Stimulated activated CD8-positive, alpha-beta memory T cell treated with anti-CD3 and anti-CD28 coated beads, Interleukin-12 subunit alpha, Interleukin-12 subunit beta, amount 100 ng/mL, for 1 hour (primary cell): ENCODE measurements around the gene BAHD1.

ENCODE experiments used
- DNase-seq: peaks from one replicate; pipeline ENCODE4 v3.0.0-alpha.2; 2020; ENCODE audit warnings: low read depth

Gene BAHD1

DNA sequence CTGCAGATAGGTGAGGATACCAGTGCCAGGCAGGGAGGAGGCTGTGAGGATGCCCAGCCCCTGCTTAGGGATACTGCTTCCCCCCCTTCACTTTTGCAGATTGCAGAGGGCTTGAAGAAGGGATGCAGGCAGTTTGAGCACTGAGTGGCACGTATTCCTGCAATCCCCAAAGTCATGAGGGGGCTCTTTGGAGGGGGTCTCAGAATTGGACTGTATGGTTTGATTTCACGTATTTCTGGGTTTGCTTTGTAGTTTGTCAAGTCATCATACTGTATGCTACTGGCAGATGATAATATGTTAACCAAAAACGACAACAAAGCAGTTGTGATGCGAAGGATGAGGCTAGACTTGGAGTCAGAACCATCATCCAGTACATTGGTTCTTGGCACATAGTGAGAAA, 58.1 kb downstream of the BAHD1 start:
- no peak for DNase-seq

DNA sequence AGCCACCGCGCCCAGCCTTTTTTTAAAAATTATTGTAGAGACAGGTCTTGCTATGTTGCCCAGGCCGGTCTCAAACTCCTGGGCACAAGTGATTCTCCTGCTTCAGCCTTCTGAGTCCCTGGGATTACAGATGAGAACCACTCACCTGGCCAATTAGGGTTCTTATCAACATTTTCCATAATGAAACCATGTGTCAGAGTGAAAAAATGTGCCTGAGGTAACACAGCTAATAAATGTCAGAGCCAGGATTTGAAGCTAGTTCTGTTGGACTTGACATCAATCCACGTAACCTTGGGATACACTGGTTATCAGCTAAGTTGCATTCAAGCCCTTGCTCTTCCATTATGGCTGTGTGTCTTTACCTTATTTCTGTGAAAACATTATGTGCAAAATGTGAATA, 59.2 kb downstream of the BAHD1 start:
- no peak for DNase-seq

DNA sequence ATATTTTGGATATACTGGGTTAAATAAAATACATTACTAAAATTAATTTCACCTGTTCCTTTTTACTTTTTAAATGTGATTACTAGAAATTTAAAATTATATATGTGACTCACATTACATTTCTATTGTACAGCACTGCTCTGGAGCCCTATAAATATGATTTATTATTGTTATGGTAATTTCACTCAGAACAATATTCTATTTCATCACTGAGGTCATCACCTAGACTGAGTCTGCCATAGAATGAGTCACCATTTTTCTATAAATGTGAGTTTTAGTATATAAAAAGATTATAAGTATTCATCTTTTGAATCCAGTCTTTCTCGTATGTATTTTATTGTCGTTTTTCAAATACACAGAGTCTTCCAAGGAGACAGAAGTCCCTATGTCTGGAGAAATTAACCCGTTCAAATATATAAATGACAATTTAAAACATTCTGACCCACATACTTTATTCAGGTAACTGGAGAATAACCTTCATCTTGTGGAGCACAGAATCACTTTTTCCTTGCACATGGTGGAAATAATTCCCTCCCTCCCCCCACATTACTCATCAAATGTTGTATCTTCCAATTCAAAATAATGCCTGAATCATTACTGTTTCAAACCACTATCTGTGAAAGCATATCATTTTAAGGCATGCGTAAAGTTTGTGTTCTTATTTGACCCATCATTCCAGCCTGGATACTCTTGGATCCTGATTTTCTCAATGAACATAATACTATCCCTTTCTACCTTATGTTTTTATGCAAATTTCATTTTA, 60.0 kb downstream of the BAHD1 start:
- DNase-seq = no peak

DNA sequence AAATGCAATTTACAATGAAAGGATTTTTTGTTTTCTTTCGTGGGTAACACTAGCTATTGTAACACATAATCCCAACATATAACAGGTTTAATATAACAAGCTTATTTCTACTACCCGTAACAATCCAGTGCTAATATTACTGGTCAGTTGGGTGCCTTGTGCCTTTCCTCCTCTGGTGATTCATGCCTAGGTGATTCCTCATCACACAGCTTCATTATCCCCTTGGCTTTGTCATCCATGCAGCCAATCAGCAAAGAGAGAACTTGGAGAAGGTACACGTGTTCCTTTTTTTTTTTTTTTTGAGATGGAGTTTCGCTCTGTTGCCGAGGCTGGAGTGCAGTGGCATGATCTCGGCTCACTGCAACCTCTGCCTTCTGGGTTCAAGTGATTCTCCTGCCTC, 60.7 kb downstream of the BAHD1 start:
- DNase-seq = no peak

DNA sequence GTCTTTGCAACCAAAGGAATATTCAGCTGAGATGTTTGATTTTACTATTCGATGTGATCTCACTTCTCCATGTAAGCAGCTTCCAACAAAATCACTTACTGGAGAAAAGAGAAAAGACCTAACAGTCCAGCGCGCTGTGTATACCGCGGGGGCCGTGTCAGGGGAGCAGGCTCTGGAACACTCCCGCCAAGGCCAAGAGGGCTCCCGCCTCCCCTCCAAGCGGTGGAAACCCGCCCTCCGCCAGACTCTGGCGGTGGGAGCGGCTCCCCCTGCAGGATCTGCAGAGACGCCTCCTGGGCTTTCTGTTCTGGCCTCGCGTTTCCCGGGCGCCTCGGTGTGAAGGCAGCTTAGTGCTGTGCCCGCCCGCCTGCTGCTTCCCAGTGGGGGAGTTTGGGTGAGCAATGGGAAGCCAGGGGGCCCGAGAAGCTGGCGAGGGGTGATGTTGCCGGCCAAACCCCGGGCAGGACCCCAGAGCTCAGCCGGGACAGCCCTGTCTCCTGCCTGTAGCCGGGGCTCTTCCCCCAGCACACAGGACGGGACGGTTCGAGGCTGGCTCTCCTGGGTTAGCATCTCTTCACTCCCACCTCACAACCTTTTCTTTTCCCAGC, 66.3 kb downstream of the BAHD1 start:
- peak; percentile 50 for DNase-seq

DNA sequence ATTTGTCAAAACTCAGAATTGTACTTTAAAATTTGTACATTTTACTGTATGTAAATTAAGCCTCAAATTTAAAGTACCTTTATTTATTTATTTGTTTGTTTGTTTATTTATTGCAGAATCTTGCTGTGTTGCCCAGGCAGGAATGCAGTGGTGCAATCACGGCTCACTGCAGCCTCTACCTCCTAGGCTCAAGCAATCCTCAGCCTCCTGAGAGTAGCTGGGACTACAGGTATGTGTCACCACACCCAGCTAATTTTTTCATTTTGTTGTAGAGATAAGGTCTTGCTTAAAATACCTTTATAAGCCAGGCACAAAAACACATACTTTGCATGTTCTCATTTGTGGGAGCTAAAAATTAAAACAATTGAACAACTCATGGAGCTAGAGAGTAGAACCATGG, 67.5 kb downstream of the BAHD1 start:
- DNase-seq = no peak

DNA sequence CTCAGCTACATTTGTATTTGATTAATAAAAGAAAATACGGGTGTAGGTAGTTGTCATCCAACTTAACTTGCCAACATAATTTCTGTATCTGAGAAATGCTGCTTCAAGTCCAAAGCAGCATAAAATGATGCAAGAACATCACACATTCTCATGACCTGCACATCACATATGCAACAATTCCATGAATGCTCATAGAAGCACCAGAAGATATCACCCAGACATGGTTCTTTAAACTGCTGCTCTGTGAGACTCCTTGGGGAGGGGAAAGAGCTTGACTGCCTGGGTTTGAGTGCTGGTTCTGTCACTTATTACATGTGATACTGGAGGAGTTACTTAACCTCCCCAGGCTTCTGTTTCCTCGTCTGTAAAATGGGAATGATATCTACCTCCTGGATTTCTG, 69.4 kb downstream of the BAHD1 start:
- no peak for DNase-seq

DNA sequence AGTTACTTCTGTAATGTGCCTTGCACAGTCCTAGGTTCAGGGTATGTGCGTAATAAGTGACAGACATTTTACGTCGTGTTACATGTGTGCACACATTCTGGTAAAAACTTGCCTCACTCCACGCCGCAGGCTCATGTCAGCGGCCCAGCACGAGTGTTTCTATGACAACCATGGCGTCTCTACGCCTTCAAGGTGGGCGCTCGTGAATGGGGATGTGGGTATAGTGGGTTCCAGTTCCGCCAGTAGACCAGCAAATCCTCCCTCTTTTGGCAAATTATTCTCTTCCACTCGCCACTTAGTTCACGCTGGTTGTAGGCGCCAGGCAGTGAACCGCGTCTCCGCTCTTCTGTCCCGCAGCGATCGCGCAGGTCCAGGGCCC, 70.3 kb downstream of the BAHD1 start:
- no peak for DNase-seq

DNA sequence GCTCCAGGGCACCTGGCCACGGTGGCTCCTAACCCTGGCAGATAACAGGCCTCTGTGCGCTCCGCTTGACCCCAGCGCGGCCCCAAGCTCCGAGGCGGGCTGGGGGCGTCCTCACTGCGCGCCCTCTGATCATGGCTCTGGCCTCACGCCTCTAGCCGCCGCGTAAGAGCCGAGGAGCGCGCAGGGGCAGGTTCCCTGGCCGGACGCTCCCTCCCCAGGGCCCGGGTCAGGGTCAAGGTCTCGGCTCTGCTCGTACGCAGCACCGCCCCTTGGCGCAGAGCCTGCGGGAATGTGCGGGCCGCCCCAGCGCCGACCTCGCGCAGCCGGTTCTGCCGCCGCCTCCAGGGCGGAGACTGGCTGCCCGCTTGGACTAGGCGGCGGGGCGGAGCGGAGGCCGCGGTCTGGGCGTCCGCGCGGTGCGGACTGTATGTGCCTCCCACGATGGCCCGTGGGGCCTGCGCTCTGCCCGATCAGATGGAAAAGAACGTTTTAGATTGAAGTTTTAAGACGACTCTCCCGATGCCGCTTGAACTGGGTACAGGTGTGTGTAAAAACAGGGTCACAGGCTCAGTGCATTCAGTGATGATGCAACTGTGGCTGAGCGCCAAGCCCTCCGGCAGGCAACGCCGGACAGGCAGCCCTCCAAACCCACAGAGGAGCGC, 70.8 kb downstream of the BAHD1 start:
- no peak for DNase-seq

DNA sequence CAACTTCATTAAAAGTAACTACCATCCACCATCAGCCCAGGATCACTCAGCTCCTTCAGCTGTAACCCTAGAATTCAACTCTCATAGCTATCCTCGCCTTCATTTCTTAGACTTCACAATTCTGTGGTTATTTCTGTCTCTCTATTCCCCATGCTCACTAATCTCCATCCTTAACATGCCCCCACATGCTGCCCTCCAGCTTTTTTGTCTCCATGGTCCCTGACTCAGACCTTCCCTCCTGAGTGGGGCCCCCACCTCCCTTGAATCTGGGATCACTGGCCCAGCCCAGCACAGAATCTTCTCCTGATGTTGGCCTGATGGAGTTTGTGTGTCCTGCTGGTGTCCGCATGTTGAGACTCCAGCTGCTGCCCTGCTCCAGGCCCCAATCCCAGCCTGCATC, 71.7 kb downstream of the BAHD1 start:
- no peak for DNase-seq

DNA sequence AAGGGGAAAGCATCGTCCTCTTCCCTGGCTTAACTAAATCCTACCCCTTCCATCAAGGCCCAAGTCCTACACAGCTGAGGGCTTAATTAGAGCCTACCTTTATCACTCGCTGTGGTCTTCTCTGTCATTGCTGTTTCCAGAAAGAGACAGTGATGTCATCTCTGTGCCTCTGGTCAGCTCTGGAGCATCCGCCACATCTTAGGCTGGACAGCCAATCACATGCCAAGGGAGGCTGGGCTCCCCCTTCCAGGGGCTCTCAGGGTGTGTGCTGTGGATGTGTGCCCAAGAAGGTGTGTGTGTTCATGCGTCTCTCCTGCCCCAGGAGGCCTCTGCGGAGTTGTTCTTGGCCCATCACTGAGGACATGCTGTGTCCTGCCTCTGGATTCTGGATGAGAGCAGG, 72.9 kb downstream of the BAHD1 start:
- DNase-seq = no peak

DNA sequence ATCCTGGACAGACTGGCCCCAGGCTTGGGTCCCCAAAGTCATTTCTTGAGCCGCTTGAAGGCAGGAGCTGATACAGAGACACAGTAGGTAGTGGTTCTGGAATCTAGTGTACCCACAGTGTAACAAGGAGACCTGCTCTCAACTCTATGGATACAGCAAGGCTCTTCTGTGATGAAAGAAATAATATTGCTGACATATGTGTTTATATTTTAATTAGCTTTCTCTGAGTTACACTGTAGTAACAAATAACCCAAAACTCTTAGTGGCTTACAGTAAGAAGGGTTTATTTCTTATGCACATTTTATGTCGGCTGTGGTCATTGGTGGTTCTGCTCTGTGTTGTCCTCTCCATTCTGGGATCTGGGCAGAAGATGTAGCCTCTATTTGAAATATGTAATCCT, 75.6 kb downstream of the BAHD1 start:
- DNase-seq = no peak
